Activated T-helper 2 cell treated with anti-CD3 and anti-CD28 coated beads, Interferon-gamma antibody, Interleukin-2, Interleukin-4, amounts not matched to agents 10 μg/mL and 5 μg/mL and 100 μg/mL, durations not matched to agents 14 hours and 24 hours and 36 hours (primary cell): ENCODE results near the gene RALGPS1. TPM values are rescaled to one million over a fixed set of nuclear protein-coding genes. Genes with fewer than 3 reads are reported as not detected.

Experiments used
- DNase-seq: peaks from one replicate; pipeline ENCODE4 v3.0.0; 2021; ENCODE audit warnings: low spot score
- H3K27ac Mint-ChIP-seq: one replicate; pipeline ENCODE4 v1.8.0; 2021; ENCODE audit warnings: mixed read lengths
- H3K27me3 Mint-ChIP-seq: one replicate; pipeline ENCODE4 v1.8.0; 2021; ENCODE audit warnings: low read depth, mixed read lengths
- H3K36me3 Mint-ChIP-seq: one replicate; pipeline ENCODE4 v1.8.0; 2021; ENCODE audit warnings: low read depth, mixed read lengths
- H3K4me1 Mint-ChIP-seq: one replicate; pipeline ENCODE4 v1.8.0; 2021; ENCODE audit warnings: low read depth, mixed read lengths
- H3K4me3 Mint-ChIP-seq: one replicate; pipeline ENCODE4 v1.8.0; 2021; ENCODE audit warnings: low read depth, mild to moderate bottlenecking, moderate library complexity, mixed read lengths
- H3K9me3 Mint-ChIP-seq: one replicate; pipeline ENCODE4 v1.8.0; 2021; ENCODE audit warnings: mixed read lengths
- intact Hi-C: fragments of 100-400 bp; cut with micrococcal nuclease; formaldehyde crosslinking; loops from one replicate; pipeline ENCODE4 v1.15.1; 2023
- total RNA-seq: library from RNA; stranded (reverse); gene quantifications from 2 replicates; pipeline ENCODE4 v1.2.3, GENCODE V29; 2022

The RALGPS1 gene
- total RNA-seq, 1 donor from 2014 or later, result 2.4 TPM

DNA sequence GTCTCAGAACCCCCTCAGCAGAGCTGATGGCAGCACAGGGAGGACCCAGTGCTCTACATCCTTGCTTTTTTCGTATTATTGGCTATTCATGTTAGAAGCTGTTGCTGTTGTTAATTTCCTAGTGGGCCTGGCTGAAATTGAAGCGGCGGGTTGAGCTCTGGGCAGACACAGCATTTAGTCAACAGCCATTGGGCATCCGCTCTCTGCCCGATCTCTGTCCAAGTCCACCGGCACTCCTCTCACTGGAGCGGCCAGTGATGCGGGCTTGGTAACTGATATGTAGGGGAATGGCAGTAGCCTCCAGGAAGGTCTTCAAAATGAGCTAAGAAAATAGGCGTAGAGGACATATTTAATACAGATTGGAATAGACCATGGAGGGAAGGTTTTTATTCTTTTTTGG, 348.7 kb downstream of the RALGPS1 start:
- Mint-ChIP-seq H3K4me1 (no peaks in the 10 kb centered on the region), H3K27ac (no peak overlapping the region)

DNA sequence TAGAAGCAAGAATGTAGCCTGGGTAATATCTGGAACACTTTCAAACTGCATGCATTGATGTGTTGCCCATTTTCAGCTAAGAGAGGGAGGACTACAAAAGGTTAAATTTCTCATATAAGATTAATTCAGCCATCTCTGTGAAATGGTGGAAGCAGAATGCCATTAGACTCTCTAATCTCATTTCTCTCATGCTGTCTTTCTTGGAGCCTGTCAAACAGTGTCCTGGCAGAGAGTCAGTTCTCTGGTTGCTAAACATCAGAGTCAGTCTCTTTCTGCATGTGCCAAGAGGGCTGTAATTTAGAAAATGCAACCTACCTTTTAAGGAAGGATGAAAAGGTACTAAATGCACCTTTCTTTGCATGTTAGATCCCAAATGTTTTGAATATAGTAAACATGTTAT, 349.1 kb downstream of the RALGPS1 start:
- Mint-ChIP-seq H3K4me3 (no peak overlapping the region), H3K36me3 (no peaks in the 10 kb centered on the region), H3K9me3 (no peaks in the 10 kb centered on the region), H3K4me1 (no peaks in the 10 kb centered on the region), H3K27ac (no peak overlapping the region), H3K27me3 (peaks cover 16% of the 10 kb centered on the region)
- DNase-seq, result no peak
- intact Hi-C loops, result no loop called here

More for the DNA sequence above, 348.7 kb downstream of the RALGPS1 start:
- Mint-ChIP-seq H3K9me3 (no peaks in the 10 kb centered on the region), H3K27me3 (peaks cover 12% of the 10 kb centered on the region), H3K36me3 (no peaks in the 10 kb centered on the region), H3K4me3 (no peak overlapping the region)
- no peak for DNase-seq
- intact Hi-C loops, result no loop called here

DNA sequence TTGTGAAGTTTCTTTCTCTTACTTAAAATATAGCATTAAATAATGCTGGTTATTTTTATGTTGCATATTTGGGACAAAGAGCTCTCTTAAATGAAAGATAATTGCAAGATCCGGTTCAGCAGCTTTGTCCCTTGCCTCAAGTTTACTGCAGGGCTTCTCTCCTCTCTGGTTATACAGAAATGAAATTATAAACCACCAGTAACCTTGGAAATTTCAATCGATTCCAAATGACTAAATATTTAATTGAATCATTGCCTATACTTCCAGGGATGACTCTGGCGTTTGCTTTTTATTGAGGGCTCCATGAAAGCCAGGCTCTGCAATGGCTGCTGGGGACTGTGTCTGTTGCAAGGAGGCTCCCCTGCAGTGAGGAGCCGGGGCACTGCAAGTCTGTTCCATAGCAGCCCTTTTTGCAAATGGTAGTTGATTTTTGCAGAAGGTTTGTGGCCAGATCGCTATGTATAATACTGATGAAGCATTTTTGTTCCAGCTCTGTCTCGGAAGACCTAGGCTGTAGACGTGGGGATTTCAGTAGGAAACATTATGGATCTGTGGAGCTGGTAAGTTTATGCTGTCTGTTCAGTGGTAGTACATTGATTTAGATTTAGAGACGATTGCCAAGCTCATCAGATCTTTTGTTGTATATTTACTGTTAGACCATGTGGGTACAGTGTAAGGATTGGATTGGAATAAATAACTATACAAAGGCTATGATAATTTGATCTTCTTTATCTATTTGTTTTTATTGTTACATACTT, 350.1 kb downstream of the RALGPS1 start, which contains the start of gene GARNL3:
Gene GARNL3, plus strand, starts transcription at position 313 of the 758 bp plus-strand sequence. Its CDS starts 104 bp downstream, at position 417.
- Mint-ChIP-seq H3K4me1 (no peaks in the 10 kb centered on the region), H3K27ac (no peak within 1 kb of the TSS), H3K9me3 (no peaks in the 10 kb centered on the region), H3K4me3 (no peak within 1 kb of the TSS), H3K36me3 (no peaks in the 10 kb centered on the region), H3K27me3 (peaks cover 19% of the 10 kb centered on the region)
- no peak for DNase-seq
- intact Hi-C loops, result no loop called here

DNA sequence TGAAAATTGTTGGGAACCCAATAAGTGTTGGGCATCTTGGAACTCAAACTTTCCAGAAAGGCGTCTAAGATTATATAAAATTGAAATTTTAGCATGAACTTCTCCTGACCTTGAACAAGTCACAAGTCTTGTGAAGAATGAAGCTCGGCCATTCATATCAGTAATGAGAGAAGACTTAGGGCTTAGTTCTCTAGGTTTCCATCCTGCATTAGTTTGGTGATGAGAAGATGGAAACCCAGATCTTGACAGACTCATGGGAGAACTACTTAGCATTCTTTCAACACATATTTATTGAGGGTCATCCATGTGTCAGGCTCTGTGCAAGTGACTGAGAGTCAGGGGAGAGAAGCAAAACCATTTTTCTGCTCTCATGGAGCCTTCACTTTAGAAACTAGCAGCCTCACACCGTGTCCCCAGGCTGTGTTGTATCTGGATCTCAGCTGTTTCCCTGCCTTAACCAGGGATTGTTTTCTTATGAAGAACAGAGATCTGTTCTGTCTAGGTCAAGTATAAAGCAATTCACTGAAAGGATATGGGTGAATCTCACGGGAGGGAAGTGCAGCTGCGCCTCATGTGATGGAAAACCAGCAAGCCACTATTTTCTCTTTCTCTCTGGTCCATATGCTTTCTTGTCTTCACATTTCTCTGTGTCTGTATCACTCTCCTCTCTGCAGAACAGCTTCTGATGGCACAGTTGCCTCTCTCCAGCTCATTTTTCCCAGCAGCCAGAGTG, 353.4 kb downstream of the RALGPS1 start:
- Mint-ChIP-seq H3K4me1 (no peaks in the 10 kb centered on the region), H3K27ac (no peak overlapping the region), H3K4me3 (no peak overlapping the region), H3K36me3 (no peaks in the 10 kb centered on the region), H3K27me3 (peaks cover 34% of the 10 kb centered on the region), H3K9me3 (no peaks in the 10 kb centered on the region)
- intact Hi-C loops, result no loop called here
- no peak for DNase-seq

DNA sequence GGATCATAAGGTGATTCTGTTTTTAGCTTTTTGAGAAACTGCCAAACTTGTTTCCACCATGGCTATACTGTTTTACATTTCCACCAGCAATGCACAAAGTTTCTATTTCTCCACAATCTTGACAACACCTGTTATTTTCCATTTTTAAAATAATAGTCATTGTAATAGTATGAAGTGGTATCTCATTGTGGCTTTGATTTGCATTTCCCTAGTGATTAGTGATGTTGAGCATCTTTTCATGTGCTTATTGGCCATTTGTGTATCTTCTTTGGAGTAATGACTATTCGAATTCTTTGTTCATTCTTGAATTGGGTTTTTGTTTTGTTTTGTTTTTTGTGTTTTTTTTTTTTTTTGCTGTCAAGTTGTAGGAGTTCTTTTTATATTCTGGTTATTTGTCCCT, 354.9 kb downstream of the RALGPS1 start:
- H3K27me3 Mint-ChIP-seq, result peaks cover 32% of the 10 kb centered on the region

More for the DNA sequence above, 354.9 kb downstream of the RALGPS1 start:
- no peak overlapping the region for H3K27ac Mint-ChIP-seq
- intact Hi-C loops, result no loop called here
- no peak for DNase-seq
- H3K4me1 Mint-ChIP-seq, result no peaks in the 10 kb centered on the region
- no peak overlapping the region for H3K4me3 Mint-ChIP-seq
- H3K9me3 Mint-ChIP-seq, result no peaks in the 10 kb centered on the region
- H3K36me3 Mint-ChIP-seq, result no peaks in the 10 kb centered on the region

Other genes with a start within 250 kb of the RALGPS1 start
- gene ZBTB43, start 109.7 kb upstream of the RALGPS1 start, total RNA-seq, result 16.4 and 22.3 TPM in 2 replicates
- 6.7 and 7.2 TPM in 2 replicates for gene ZBTB34, start 54.1 kb upstream of the RALGPS1 start, total RNA-seq
- gene ANGPTL2, start 207.9 kb downstream of the RALGPS1 start, total RNA-seq, result not detected in 2 replicates